Activated naive CD8-positive, alpha-beta T cell treated with anti-CD3 and anti-CD28 coated beads, Interleukin-2, amount 50 U/mL, for 16 hours (primary cell): ENCODE results near the gene GALNT13.

Experiments used
- DNase-seq: peaks from one replicate; pipeline ENCODE4 v3.0.0-alpha.2; 2020; ENCODE audit warnings: low read depth, low spot score

GALNT13 gene

DNA sequence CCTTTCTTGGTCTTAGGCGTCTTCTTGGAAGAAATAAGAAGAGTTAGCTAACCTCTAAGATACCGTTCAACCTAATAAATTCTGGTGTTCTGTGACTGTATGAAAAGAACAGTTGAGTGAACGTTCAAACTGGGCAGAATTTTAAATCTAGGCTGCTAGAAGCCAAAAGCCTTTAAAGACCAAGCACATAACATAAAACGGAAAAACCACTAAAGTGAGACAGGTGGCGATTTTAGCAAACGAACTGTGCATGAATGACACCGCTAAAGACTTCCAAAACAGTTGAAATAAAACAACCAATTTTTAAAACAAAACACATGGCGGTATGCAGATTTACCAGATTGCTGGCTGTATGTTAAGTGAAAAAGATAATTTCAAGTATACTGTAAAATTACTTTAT, 73.1 kb downstream of the GALNT13 start:
- DNase-seq: no peak

DNA sequence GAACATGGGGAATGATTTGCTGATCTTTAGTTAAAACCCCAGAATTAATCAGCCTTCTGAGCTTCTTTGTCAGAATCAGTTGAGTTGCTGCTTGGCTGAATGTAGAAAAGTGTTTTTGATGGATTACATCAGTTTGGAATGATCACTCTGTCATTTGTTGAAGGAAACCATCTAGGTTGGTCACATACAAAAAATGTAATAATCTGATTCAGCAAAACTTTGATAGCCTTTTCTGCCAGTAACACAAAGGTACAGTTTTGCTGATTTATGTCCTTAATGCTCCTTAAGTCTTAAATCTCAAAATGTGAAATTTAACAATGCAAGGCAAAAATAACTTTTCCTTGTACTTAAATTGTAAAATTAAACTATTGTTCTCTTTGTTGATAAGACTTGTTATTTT, 74.3 kb downstream of the GALNT13 start:
- DNase-seq: no peak

DNA sequence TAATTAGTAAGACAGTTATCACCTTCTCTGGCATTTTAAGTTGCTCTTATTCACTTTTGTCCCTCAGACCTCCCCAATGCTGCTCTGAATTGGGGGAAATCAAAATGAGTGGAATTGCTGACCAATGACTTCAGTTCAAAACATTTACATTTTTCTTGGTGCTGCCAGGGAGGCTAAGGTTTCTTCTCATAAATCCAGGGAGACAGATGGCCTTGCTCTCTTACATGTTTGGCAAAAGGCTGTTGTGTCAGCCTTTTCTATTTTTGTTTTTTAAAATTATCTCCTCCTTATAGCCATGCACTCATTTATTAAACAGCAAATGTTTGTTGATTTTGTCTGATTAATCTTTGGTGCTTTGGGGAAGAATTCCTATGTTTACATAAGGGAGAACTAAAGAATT, 82.0 kb downstream of the GALNT13 start:
- no peak for DNase-seq

DNA sequence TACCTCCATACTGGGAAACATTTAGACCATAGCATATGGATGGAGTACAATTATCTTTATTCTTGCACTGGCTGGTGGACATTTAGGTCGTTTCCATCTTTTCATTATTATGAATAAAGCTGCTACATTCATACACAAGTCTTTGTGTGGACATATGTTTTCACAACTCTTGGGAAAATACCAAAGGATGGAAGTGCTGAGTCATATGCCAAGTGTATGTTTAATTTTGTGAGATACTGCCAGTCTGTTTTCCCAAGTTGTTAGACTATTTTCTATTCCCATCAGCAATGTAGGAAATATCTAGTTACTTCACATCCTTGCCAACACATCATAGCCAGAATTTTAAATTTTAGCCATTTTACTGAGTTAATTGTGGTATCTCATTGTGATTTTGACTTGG, 91.5 kb downstream of the GALNT13 start:
- no peak for DNase-seq

DNA sequence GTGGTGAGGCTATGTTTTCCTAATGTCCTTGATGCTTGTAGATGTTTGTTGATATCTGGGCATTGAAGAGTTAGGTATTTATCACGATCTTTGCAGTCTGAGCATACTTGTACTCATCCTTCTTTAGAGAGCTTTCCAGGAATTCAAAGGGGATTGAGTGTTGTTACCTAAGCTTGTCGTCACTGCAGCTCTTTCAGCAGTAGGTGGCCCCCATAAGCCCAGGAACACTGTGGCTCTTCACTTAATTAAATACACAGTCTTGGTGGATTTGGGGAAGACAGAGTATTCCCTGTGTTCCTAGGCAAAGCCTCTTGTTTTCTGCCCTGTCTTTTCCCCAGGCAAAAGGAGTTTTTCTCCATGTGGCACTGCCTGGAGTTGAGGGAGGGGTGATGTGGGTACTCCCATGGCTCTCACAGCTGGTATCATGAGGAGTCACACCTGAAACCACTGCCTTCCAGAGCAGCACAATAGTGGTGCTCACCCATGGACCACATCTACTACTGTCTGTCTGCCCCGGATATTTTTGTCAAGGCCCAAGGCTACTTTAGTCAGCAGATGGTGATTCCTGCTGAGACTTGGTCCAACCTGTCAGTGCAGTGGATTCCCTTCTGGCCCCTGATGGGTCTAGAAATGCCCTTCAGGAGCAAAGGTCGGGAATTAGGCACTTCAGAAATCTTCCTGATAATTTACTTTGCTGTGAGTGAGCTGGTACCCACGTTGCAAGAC, 95.7 kb downstream of the GALNT13 start:
- DNase-seq: no peak

DNA sequence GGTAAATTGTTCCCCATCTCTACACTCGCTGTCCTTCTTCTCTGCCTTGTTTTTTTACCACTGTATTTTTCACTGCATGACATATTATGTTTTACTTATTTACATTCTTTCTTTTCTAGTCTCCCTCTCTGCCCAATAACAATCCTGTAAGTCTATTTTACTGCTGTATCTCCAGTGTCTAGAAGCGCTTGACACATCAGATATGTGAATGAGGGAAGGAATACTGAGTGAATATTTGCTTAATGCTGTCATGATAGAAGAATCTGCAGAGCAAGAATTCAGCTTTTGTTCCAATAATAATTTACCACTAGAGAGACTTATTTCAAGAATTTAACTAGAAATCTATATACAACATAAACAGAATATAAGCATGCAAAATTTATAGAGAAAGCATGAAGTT, 99.5 kb downstream of the GALNT13 start:
- no peak for DNase-seq

DNA sequence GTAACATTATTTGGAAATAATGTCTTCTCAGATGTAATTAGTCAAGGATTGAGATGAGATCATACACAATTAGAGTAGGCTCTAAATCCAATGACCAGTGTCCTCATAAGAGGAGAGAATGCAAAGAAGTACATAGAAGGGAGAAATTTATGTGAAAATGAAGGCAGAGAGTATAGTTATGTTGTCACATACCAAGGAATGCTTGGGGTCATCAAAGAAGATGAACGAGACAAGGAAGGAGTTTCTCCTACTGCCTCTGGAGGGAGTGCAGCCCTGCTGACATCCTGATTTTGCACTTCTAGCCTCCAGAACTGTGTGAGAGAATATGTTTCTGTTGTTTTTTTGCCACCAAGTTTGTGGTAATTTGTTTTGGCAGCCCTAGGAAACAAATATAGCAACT, 100.1 kb downstream of the GALNT13 start:
- no peak for DNase-seq

DNA sequence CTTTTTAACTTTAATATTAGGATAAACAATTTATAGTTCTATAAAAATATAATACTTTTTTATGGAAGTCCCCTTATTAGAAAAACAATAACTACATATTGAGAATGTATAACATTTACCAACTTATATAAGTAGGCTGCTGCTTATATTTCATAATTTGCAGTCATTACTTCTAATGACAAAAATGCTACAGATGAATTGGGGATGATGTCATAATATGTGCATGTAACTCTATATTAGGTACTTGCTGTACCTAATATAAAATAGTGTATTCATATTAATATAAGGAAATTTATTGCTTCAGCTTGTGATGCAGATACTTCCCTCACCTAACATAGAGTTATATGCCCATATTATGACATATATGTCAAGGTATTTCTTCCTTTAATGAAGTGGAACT, 100.7 kb downstream of the GALNT13 start:
- DNase-seq: no peak

DNA sequence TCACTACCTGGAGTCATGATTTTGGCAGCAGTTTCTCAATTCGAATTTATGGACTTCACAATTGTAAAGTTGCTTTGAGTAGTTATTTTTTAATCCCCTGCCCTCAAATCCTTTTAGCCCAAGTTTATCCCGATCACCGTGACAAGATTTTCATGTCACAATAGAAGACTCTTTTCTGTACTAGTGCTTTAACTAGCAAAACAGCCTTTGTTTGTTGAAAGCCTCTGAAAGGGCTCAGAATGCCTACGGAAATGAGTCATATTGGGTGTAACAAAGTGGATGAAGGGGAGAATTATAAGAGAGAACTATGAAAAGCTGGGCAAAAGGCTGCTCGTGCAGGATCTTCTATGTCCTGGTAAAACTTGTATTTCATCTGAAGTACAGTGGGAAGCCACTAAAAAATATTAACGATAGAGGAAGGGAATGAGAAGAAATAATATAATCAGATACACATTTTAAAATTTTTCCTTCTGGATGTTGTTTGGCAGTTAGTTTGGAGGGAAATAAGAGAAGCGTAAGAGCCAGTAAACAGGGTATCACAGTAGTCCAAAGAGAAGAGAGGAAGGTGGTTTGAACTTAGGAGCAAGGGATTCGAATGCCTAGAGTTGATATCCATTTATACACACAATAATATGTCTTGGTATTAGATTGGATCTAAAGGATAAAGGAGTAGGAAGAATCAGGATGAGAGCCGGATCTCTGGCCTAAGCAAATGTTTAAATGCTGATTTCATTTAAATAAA, 114.9 kb downstream of the GALNT13 start:
- no peak for DNase-seq

DNA sequence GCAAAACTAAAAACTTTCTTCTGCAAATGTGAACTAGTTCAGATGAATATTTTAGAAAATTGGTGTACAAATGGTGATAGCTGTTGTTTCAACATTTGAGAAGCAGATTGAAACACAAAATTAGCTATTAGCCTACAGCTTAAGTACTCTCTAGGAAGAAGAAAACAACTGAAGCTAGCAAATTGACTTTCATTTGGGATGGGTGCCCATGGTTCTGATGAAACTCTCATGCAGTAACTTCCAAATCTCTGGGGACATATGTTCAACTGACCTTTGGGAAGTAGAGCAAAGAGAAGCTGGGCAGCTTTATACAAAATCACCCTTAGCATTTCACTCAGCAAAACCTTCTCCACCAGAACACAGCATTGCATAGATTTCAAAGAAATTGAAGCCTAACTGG, 119.0 kb downstream of the GALNT13 start:
- no peak for DNase-seq

DNA sequence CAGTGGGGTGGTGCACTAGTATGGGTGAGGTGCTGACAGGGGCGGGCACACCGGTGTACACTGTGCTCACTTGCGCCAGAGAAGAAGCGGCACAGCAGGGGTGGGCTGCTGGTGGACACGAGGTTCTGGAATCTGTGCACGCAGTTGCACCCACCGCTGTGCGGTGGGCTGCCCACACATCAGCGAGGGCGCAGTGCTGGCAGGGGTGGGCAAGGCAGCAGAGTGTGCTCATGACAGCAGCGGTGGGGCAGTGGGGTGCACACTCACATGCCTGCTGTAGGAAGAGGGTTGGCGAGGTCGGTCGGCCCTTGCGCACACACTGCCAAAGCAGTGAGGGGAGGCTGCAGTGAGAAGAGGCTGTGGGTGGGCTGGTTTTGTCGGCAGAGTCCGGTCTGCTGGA, 141.8 kb downstream of the GALNT13 start:
- no peak for DNase-seq

DNA sequence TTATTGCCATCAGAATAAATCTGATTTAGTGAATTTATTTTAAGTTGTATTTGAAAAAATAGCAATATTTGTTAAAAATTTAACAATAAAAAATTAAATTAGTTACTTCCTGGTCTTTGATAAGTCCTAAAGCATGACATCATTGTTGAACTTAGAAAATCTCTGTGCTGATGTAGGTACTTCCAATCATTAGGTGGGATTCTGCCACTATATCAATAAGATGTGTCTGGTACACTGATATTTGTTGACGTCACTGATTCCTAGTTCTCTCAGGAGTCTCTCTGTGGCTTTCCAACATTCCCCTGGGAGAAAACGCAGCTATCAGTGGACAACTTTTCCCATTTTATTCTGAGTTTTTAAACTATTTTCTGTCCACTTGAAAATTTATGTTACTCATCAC, 143.5 kb downstream of the GALNT13 start:
- no peak for DNase-seq

DNA sequence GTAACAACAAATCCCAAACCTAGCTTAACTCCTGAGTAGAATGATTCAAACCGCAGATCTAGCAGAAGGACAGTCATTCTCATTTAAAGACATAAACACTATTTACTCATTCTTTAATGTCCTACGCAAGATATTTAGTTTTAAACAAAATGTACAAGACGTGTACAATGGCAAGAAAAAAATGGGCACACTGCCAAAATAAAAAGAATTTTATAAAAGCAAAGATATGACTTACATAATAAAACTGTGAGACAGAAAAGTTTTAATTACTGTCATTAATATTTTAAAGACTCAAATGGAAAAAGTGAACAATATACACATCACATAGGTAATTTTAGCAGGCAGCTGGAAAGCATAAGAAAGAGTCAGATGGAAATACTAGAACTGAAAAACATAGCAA, 157.8 kb downstream of the GALNT13 start:
- no peak for DNase-seq

DNA sequence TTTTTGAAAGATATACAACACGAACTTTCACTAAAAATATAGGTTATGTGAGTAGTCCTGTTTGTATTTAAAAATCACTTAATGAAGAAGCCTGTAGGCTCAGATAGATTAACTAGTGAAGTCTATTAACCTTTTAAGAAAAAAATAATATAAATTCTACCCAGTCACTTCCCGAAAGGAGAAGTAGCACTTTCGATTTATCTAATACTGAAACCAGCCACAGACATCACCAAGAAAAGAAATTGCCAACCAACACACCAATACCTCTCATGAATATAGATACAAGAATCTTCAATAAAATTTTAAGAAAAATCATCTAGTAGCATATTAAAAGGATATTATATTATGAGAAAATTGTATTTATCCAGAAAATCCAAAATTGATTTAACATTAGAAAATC, 160.5 kb downstream of the GALNT13 start:
- no peak for DNase-seq

DNA sequence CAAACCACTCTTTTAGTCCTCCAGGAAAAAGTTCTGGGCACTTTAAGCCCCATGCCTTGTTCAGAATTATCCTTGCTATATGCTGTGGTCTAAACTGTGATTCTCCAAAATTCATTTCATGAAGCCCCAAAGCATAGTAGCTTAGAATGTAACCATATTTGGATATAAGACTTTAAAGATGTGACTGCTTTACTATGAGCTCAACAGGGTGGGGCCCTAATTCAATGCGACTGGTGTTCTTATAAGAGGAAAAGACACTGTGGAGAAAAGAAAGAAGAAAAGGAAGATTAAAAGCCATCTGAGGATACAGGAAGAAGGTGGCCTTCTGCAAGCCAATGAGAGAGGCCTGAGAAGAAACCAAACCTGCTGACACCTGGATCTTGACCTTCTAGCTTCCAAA, 174.8 kb downstream of the GALNT13 start:
- DNase-seq: no peak

DNA sequence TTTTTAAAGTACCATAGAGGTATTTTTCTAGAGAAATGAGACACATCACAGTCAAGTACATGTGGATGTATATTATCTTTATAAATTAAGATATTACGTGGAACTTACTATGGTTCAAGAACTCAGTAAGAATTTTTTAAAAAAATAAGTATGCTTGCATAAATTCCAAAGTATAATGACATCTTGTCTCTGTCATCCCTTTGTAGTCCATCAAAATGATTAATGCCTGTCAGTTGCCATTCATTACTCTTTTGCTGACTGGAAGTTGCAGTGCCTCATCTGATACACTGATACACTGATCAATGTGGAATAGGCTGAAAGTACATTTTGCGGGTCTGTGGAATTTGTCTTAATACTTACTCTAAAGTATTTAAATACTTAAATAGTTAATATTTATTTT, 177.2 kb downstream of the GALNT13 start:
- no peak for DNase-seq

DNA sequence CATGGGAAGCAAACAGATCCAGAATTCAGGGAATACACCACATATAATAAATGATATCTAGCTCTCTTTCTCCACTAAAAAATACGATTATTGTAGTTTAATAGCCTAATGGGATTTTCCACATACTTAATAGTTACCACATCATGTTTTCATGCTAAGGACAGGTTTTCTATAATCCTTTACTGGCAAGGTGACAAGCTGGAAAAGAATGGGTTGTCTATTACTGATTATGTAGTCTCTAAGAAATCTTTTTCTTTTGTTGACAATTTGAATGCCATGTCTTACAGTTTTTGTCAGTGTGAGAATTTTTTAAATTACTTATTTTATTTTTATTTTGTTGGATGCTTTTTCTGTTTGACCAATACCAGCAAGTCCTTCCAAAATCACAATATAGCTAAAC, 177.8 kb downstream of the GALNT13 start:
- no peak for DNase-seq

DNA sequence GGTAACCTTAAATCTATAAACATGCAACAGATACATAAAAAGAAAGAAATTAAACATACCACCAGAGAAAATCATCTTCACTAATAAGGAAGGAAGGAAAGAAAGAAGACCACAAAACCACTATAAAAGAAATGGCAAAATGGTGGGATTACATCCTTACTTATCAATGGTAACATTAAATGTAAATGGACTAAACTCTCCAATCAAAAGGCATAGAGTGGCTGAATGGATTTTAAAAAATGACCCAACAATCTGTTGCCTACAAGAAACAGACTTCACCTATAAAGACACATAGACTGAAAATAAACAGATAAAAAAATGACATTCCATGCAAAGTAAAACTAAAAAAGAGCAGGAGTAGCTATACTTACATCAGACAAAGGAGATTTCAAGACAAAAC, 195.4 kb downstream of the GALNT13 start:
- no peak for DNase-seq

DNA sequence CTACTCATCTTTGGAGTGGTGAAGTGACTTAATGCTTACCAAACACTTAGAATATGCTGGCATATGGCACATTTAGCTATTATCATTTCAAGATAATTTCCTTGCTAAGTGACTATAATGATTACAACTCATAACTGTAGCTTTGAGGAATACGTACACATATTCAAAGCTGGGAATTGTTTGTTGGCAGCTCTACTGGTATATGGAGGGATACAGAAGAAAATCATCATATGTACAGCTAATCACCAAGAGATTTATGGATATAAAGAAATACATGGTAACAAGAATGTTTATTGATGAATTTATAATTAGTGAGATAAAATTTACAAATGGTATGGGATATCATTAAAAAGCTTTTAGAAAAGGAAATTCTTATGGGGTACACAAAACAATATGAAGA, 207.2 kb downstream of the GALNT13 start:
- no peak for DNase-seq

DNA sequence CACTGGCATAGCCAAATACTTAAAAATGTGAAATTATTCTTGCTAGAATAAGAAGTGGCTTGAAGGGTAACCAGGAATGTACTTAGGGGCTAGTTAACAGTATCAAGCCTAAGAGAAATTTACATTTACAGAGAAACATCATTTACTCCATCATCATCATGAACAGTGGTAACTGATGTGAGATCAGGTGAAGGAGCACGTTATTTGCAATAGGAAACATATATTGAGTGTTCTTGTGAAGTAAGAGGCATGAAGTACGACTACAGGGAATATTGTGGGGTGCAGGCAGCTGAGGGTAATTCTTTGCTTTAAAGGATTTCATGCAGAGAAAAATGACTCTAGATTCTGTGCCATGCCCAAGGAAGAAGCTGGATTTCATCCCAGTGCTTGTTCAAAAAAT, 220.8 kb downstream of the GALNT13 start:
- DNase-seq: no peak

DNA sequence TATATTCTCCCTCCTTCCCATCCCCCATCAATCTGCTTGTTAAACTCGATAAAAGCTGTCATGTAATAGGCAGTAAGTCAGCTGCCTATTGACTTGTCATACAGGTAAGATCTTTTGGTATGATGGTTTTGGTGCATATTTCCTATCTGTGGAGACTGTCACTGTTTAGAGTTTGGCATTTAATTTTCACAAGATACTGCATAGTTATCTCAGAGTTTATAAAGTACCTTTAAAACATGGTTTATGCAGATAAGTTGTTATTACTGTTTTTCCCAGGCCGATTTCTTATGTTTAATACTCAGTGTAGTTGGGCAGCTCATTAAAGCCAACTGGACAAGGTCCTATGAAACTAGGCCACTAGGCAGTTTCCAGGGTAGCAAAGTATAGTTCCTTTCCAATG, 222.1 kb downstream of the GALNT13 start:
- no peak for DNase-seq

DNA sequence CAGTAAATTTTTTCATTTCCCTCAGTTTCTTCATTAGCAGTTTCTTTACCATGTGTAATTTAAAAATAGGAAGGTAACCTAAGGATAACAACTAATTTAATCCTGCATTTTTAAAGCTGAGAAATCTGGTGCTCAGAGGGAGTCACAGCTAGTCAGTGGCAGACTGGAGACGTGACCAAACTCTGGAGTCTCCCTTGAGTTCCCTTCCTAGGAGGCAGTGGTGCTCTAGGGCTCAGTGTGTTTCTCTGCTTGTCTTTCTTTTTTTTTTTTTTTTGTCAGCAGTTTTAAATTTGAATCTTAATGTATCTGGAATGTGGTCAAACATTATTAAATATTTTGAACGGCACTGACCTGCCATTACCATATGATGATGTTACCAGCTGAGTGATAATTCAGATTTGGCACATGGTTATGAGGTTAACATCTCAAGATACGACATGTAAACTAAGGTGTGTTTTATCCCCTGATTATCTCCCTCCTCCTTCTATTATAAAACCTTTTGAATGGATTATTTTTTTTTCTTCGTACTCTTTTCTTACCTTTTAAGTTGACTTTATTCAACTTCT, 226.2 kb downstream of the GALNT13 start:
- DNase-seq: no peak

DNA sequence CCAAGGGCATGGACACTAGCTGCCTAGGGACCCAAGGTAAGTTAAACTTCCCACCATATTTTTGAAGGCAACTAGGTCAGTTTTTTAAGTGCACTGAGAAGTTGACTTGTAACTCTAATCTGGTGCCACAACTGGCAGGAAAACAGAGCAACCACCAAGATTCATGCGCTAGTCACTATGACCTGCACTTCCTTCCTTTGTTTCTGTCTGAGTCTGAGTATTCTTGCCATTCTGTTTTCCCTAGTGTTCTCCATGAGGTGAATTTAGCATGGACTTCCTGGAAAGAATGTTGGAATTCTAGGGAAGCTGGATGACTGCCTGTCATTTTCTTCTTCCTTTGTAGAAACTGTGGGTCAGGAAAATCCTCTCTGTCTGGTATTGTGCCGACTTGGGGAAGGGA, 249.0 kb downstream of the GALNT13 start:
- DNase-seq: no peak
